Loucy (cell line): ENCODE results near the gene MXD4.

Source experiments
- H2AFZ ChIP-seq: fragments of 200-600 bp; sonication (generic); 2 replicates; pipeline ENCODE4 v1.6.0; 2016; ENCODE audit warnings: antibody characterized with exemption, mild to moderate bottlenecking, low read length, moderate library complexity
- H3F3A ChIP-seq: fragments of 200-600 bp; 2 replicates; pipeline ENCODE4 v1.6.0; 2016; ENCODE audit warnings: antibody characterized with exemption, low read depth, mild to moderate bottlenecking
- H3K27me3 ChIP-seq: fragments of 200-600 bp; sonication (generic); 2 replicates; pipeline ENCODE4 v1.6.1; 2014; ENCODE audit warnings: low read length, mild to moderate bottlenecking; ENCODE audit not compliant: insufficient read depth, poor library complexity, severe bottlenecking
- H3K36me3 ChIP-seq: fragments of 200-600 bp; sonication (generic); 2 replicates; pipeline ENCODE4 v1.6.1; 2016; ENCODE audit warnings: low read length; ENCODE audit not compliant: insufficient read depth
- H3K4me1 ChIP-seq: fragments of 200-600 bp; sonication (generic); 2 replicates; pipeline ENCODE4 v1.5.1; 2014; ENCODE audit warnings: low read length, mild to moderate bottlenecking; ENCODE audit not compliant: insufficient read depth, poor library complexity, severe bottlenecking
- H3K4me2 ChIP-seq: fragments of 200-600 bp; sonication (generic); 2 replicates; pipeline ENCODE4 v1.6.0; 2014; ENCODE audit warnings: antibody characterized with exemption, low read length, low read depth, mild to moderate bottlenecking; ENCODE audit not compliant: poor library complexity, severe bottlenecking
- H3K4me3 ChIP-seq: fragments of 200-600 bp; sonication (generic); 2 replicates; pipeline ENCODE4 v1.5.1; 2014; ENCODE audit warnings: low read length, mild to moderate bottlenecking, mixed read lengths; ENCODE audit not compliant: poor library complexity, severe bottlenecking
- H3K79me2 ChIP-seq: fragments of 200-600 bp; sonication (generic); 2 replicates; pipeline ENCODE4 v1.6.1; 2014; ENCODE audit warnings: low read length; ENCODE audit not compliant: insufficient read depth
- H3K9ac ChIP-seq: fragments of 200-600 bp; sonication (generic); 2 replicates; pipeline ENCODE4 v1.6.0; 2014; ENCODE audit warnings: mild to moderate bottlenecking, low read depth, low read length, moderate library complexity; ENCODE audit not compliant: poor library complexity, severe bottlenecking
- H3K9me2 ChIP-seq: fragments of 200-600 bp; sonication (generic); replicated peaks from 2 replicates; pipeline ENCODE4 v1.6.1; 2016; ENCODE audit warnings: low read depth, low read length, mixed read lengths
- H3K9me3 ChIP-seq: fragments of 200-600 bp; sonication (generic); 2 replicates; pipeline ENCODE4 v1.6.1; 2014; ENCODE audit warnings: mild to moderate bottlenecking, antibody characterized with exemption, low read length, low read depth; ENCODE audit not compliant: insufficient read depth
- H4K20me1 ChIP-seq: fragments of 200-600 bp; sonication (generic); 2 replicates; pipeline ENCODE4 v1.6.0; 2014; ENCODE audit warnings: antibody characterized with exemption, low read length, mild to moderate bottlenecking; ENCODE audit not compliant: insufficient read depth, poor library complexity, severe bottlenecking
- EZH2phosphoT487 ChIP-seq: fragments of 200-600 bp; IDR thresholded peaks from 2 replicates; pipeline ENCODE4 v1.6.1; 2018; ENCODE audit warnings: antibody characterized with exemption, mild to moderate bottlenecking, moderate library complexity, borderline replicate concordance
- TF ChIP-seq, protein P1 (sequence below): fragments of 200-600 bp; sonication (generic); conservative IDR thresholded peaks from 2 replicates; pipeline ENCODE4 v1.5.1; 2014; ENCODE audit warnings: mild to moderate bottlenecking, antibody characterized with exemption, low read length

Gene MXD4

DNA sequence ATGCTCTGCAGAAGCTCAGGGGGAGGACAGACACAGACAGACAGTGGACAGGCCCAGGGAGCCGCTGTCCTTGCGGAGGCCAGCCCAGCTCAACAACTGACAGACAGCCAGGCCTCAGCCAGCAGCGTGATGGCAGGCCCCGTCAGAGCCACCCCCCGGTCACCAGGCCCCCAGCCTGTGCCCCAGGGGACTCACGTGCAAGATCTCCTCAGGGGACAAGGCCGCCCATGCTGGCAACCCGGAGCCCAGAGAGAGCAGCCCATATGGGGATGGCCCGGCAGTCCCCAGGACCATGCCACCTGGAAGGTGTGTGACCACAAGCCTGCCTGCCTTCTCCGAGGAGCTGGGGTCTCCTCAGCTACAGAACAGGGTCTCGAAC lies 28.0 kb upstream of the MXD4 start:
- H3K27me3 ChIP-seq: no peaks in the 10 kb centered on the region
- peak overlapping the region; percentile 69 for H3K9ac ChIP-seq
- no peak overlapping the region for H3K4me3 ChIP-seq
- TF ChIP-seq EZH2phosphoT487: no peak
- TF ChIP-seq, protein P1, sequence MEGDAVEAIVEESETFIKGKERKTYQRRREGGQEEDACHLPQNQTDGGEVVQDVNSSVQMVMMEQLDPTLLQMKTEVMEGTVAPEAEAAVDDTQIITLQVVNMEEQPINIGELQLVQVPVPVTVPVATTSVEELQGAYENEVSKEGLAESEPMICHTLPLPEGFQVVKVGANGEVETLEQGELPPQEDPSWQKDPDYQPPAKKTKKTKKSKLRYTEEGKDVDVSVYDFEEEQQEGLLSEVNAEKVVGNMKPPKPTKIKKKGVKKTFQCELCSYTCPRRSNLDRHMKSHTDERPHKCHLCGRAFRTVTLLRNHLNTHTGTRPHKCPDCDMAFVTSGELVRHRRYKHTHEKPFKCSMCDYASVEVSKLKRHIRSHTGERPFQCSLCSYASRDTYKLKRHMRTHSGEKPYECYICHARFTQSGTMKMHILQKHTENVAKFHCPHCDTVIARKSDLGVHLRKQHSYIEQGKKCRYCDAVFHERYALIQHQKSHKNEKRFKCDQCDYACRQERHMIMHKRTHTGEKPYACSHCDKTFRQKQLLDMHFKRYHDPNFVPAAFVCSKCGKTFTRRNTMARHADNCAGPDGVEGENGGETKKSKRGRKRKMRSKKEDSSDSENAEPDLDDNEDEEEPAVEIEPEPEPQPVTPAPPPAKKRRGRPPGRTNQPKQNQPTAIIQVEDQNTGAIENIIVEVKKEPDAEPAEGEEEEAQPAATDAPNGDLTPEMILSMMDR: no peak
- no peaks in the 10 kb centered on the region for H3F3A ChIP-seq
- H2AFZ ChIP-seq: no peak overlapping the region
- H3K9me2 ChIP-seq: no peaks in the 10 kb centered on the region
- no peaks in the 10 kb centered on the region for H3K79me2 ChIP-seq
- no peaks in the 10 kb centered on the region for H3K9me3 ChIP-seq
- H3K36me3 ChIP-seq: no peaks in the 10 kb centered on the region
- H4K20me1 ChIP-seq: no peaks in the 10 kb centered on the region
- peak overlapping the region; percentile 71 for H3K4me2 ChIP-seq
- H3K4me1 ChIP-seq: peaks cover 58% of the 10 kb centered on the region

DNA sequence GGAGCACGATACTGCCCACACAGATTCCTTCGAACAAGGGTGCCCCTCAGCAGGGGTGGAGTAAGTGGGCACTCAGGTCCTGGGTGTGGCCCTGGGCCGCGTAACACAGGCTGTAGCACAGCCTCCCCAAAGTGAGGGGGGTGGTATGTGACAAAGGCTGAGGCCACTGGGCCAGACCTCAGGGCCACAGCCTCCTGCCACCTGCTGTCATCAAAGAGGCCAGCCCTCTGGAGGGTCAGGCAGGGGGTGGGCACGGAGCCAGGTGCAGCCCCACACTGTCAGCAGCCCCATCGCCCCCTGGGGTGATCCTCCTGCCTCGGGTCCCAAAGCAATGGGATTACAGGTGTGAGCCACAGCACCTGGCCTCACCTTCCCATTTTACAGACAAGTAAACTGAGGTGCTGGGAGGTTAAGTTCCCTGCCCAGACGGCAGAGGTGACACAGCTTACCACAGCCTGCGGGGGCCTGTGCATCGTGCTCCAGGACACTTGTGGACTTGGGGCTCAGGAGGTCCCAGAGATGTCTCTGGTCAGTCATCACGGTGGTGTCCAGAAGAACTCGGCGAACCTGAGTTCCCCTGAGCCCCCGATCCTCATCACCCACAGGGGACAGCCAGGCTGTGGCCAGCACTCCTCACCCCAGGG lies 27.5 kb upstream of the MXD4 start:
- H3K9me2 ChIP-seq: no peaks in the 10 kb centered on the region
- H3K9ac ChIP-seq: no peak overlapping the region

DNA sequence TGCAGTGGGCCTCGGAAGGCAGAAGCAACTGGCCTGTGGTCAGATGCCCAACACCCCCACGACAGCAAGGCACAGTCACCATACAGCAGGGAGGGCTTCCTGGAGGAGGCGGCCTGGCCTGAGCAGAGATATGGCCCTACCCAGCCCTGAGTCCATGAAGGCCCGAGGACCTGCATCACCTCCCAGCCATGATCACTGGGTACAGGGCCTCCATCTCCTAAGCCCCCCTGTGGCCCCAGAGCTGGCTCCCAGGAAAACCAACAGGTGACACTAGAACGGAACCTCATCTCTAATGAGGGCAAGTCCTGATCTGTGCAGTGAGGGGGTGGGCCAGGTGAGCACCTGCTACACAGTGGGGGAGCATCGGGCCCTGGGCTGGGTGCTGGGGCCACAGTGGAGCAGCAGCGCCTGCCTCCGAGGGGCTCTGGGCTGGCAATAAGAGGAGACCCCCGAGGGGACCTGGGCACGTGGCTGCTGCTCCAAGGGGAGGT lies 26.2 kb upstream of the MXD4 start:
- TF ChIP-seq EZH2phosphoT487: no peak
- TF ChIP-seq, protein P1: no peak
- Histone ChIP-seq H3K79me2 (no peaks in the 10 kb centered on the region), H3F3A (no peaks in the 10 kb centered on the region), H3K9me3 (no peaks in the 10 kb centered on the region), H3K4me3 (no peak overlapping the region), H3K4me2 (no peak overlapping the region), H4K20me1 (no peaks in the 10 kb centered on the region), H3K27me3 (no peaks in the 10 kb centered on the region), H3K9ac (no peak overlapping the region), H3K4me1 (peaks cover 69% of the 10 kb centered on the region), H3K9me2 (no peaks in the 10 kb centered on the region), H2AFZ (no peak overlapping the region), H3K36me3 (no peaks in the 10 kb centered on the region)

More for the DNA sequence above, 27.5 kb upstream of the MXD4 start:
- no peaks in the 10 kb centered on the region for H3F3A ChIP-seq
- no peak overlapping the region for H3K4me2 ChIP-seq
- H3K27me3 ChIP-seq: no peaks in the 10 kb centered on the region
- TF ChIP-seq, protein P1: no peak
- no peak for TF ChIP-seq EZH2phosphoT487
- H3K4me1 ChIP-seq: peaks cover 58% of the 10 kb centered on the region
- H2AFZ ChIP-seq: no peak overlapping the region
- H3K4me3 ChIP-seq: no peak overlapping the region
- H3K79me2 ChIP-seq: no peaks in the 10 kb centered on the region
- no peaks in the 10 kb centered on the region for H4K20me1 ChIP-seq
- no peaks in the 10 kb centered on the region for H3K36me3 ChIP-seq
- no peaks in the 10 kb centered on the region for H3K9me3 ChIP-seq
